Measurements from ENCODE around the gene LRRIQ3. TPM values are rescaled to one million over a fixed set of nuclear protein-coding genes. Genes with fewer than 3 reads are reported as not detected.
A peak's percentile ranks its signal among the peaks of the same experiment; 100 is the strongest.

The LRRIQ3 gene
- total and polyA plus RNA-seq, 11 donors: 0.07 to 1.5 (median 0.38) TPM

- Histone ChIP-seq H3K9me3 (peaks cover 0 to 5% (median 0%) of the 10 kb centered on the region in 12 donors), H3K4me1 (no peaks in the 10 kb centered on the region), H3K36me3 (peaks cover 0 to 10% (median 0%) of the 10 kb centered on the region in 9 donors), H3K4me3 (peak overlapping the region in 10 of 12 donors; percentile 5 to 57 (median 47)), H3K27me3 (no peaks in the 10 kb centered on the region), H3K27ac (peak overlapping the region in 10 of 12 donors; percentile 38 to 84 (median 70))
- DNase-seq (no peak), ATAC-seq (peak in 3 of 4 donors; percentile 46 to 52 (median 50))
- WGBS, 4 donors: 44 to 61% (median 60%) methylated on average over 4 of the region's 4 CpGs
- TF ChIP-seq CTCF (IDR thresholded peaks at IDR 0.05) (no peak), POLR2A (IDR thresholded peaks at IDR 0.05) (no peak)
- intact Hi-C loops (cut with DNase I): loop anchor here in 2 of 10 donors (5.0 to 10.0 kb wide), 2 partner anchors 125 to 227 kb away; no protein-coding TSS in a partner anchor
Measured at GRCh38 chr1:74237787-74238186, 39.8 kb upstream of the LRRIQ3 start.

DNA sequence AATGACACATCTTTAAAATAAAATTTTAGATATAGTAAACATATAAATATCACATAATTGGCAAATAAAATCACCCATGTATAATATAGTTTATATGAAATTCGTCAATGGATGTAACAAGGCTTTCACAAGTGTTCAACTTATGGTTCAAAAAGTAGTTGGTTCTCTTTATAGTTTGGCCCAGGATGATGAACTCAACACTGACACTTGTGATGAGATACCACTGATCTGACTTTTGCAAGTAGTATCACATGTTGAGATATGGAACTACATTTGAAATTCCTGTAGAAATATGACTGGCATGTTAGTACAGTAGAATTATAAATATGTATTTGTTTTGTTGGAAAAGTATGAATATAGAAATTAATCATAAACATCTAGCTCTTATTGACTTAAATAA is 39.1 kb upstream of the LRRIQ3 start:
- DNase-seq: no peak
- H3K36me3 ChIP-seq: peaks cover 0 to 10% (median 0%) of the 10 kb centered on the region in 9 donors
- no peaks in the 10 kb centered on the region for H3K27me3 ChIP-seq
- H3K27ac ChIP-seq: peak overlapping the region; percentile 11 to 84 (median 68)
- peak in 2 of 4 donors; percentile 31 to 36 for ATAC-seq
- TF ChIP-seq POLR2A (IDR thresholded peaks at IDR 0.05) (no peak), CTCF (IDR thresholded peaks at IDR 0.05) (no peak)
- no peaks in the 10 kb centered on the region for H3K4me1 ChIP-seq
- 34 to 51% (median 36%) methylated on average over 1 of the region's 1 CpG for WGBS, 4 donors
- intact Hi-C loops (cut with DNase I): loop anchor here in 2 of 10 donors (5.0 to 10.0 kb wide), 2 partner anchors 125 to 228 kb away; no protein-coding TSS in a partner anchor
- peaks cover 0 to 7% (median 0%) of the 10 kb centered on the region in 12 donors for H3K9me3 ChIP-seq
- H3K4me3 ChIP-seq: peak overlapping the region; percentile 2 to 57 (median 44)

- DNase-seq: no peak
- intact Hi-C loops (cut with DNase I): loop anchor here in 2 of 10 donors (5.0 to 10.0 kb wide), 2 partner anchors 126 to 228 kb away; no protein-coding TSS in a partner anchor
- H3K4me1 ChIP-seq: no peaks in the 10 kb centered on the region
- ATAC-seq: peak in 3 of 4 donors; percentile 47 to 51 (median 51)
- no peaks in the 10 kb centered on the region for H3K27me3 ChIP-seq
- WGBS, 4 donors: 46 to 61% (median 56%) methylated on average over 3 of the region's 3 CpGs
- H3K36me3 ChIP-seq: peaks cover 0 to 10% (median 0%) of the 10 kb centered on the region in 9 donors
- no peak for TF ChIP-seq CTCF (IDR thresholded peaks at IDR 0.05)
- TF ChIP-seq POLR2A (IDR thresholded peaks at IDR 0.05): no peak
- H3K9me3 ChIP-seq: peaks cover 0 to 7% (median 0%) of the 10 kb centered on the region in 12 donors
- H3K27ac ChIP-seq: peak overlapping the region; percentile 11 to 84 (median 68)
- peak overlapping the region; percentile 2 to 57 (median 44) for H3K4me3 ChIP-seq
Measured at GRCh38 chr1:74236440-74236839, 38.5 kb upstream of the LRRIQ3 start.

- intact Hi-C loops (cut with DNase I): loop anchor here in 2 of 10 donors (5.0 to 10.0 kb wide), 2 partner anchors 127 to 230 kb away; no protein-coding TSS in a partner anchor
- peak within 1 kb of the TSS; percentile 11 to 84 (median 68) for H3K27ac ChIP-seq
- peaks cover 0 to 10% (median 0%) of the 10 kb centered on the region in 12 donors for H3K9me3 ChIP-seq
- TF ChIP-seq CTCF (IDR thresholded peaks at IDR 0.05) (no peak), POLR2A (IDR thresholded peaks at IDR 0.05) (no peak)
- DNase-seq: no peak
- peaks cover 0 to 6% (median 0%) of the 10 kb centered on the region in 9 donors for H3K36me3 ChIP-seq
- H3K27me3 ChIP-seq: no peaks in the 10 kb centered on the region
- peak within 1 kb of the TSS; percentile 2 to 57 (median 44) for H3K4me3 ChIP-seq
- no peaks in the 10 kb centered on the region for H3K4me1 ChIP-seq
- WGBS, 4 donors: 25 to 36% (median 27%) methylated on average over 2 of the region's 2 CpGs
- ATAC-seq: peak in 3 of 4 donors; percentile 54 to 68 (median 55)
Measured at GRCh38 chr1:74235153-74235552, 37.2 kb upstream of the LRRIQ3 start, which contains the start of gene TNNI3K. TNNI3K (plus strand) TSS chr1:74235387; CDS start chr1:74235452, 65 bp downstream.
